ENCODE data around the gene SEMA5B.

The SEMA5B gene

GRCh38 chr3:122911901-122912300 is 115.7 kb downstream of the SEMA5B start:
- Histone ChIP-seq H3K4me3 (ENCODE audit: low read depth, low read length) (no peak overlapping the region), H3K36me3 (ENCODE audit: control insufficient read depth, insufficient read depth, low read length) (no peaks in the 10 kb centered on the region; the same call in 1 of the 2 replicates), H3K9me3 (ENCODE audit: control insufficient read depth, insufficient read depth, low read length) (no peaks in the 10 kb centered on the region), H3K4me1 (ENCODE audit: control insufficient read depth, insufficient read depth, low read length) (no peaks in the 10 kb centered on the region), H3K27me3 (ENCODE audit: control insufficient read depth, insufficient read depth, low read length) (no peaks in the 10 kb centered on the region; the same call in 1 of the 2 replicates), H3K9ac (ENCODE audit: low read depth, low read length) (no peak overlapping the region), H3K27ac (ENCODE audit: low read depth, low read length) (no peak overlapping the region)

GRCh38 chr3:122908251-122908650 is 119.3 kb downstream of the SEMA5B start:
- Histone ChIP-seq H3K4me3 (ENCODE audit: low read depth, low read length) (no peak overlapping the region), H3K27ac (ENCODE audit: low read depth, low read length) (no peak overlapping the region), H3K4me1 (ENCODE audit: control insufficient read depth, insufficient read depth, low read length) (no peaks in the 10 kb centered on the region), H3K9me3 (ENCODE audit: control insufficient read depth, insufficient read depth, low read length) (no peaks in the 10 kb centered on the region), H3K9ac (ENCODE audit: low read depth, low read length) (no peak overlapping the region), H3K36me3 (ENCODE audit: control insufficient read depth, insufficient read depth, low read length) (no peaks in the 10 kb centered on the region; the same call in 1 of the 2 replicates), H3K27me3 (ENCODE audit: control insufficient read depth, insufficient read depth, low read length) (no peaks in the 10 kb centered on the region; the same call in 1 of the 2 replicates)

- Histone ChIP-seq H3K36me3 (ENCODE audit: control insufficient read depth, insufficient read depth, low read length) (no peaks in the 10 kb centered on the region; the same call in 1 of the 2 replicates), H3K4me3 (ENCODE audit: low read depth, low read length) (no peak overlapping the region), H3K27ac (ENCODE audit: low read depth, low read length) (no peak overlapping the region), H3K9ac (ENCODE audit: low read depth, low read length) (no peak overlapping the region), H3K27me3 (ENCODE audit: control insufficient read depth, insufficient read depth, low read length) (no peaks in the 10 kb centered on the region), H3K4me1 (ENCODE audit: control insufficient read depth, insufficient read depth, low read length) (no peaks in the 10 kb centered on the region), H3K9me3 (ENCODE audit: control insufficient read depth, insufficient read depth, low read length) (no peaks in the 10 kb centered on the region)
Measured at GRCh38 chr3:122907471-122907870, 120.1 kb downstream of the SEMA5B start.

- Histone ChIP-seq H3K27ac (ENCODE audit: low read depth, low read length) (no peak overlapping the region), H3K9ac (ENCODE audit: low read depth, low read length) (no peak overlapping the region), H3K27me3 (ENCODE audit: control insufficient read depth, insufficient read depth, low read length) (no peaks in the 10 kb centered on the region), H3K4me3 (ENCODE audit: low read depth, low read length) (no peak overlapping the region), H3K36me3 (ENCODE audit: control insufficient read depth, insufficient read depth, low read length) (no peaks in the 10 kb centered on the region), H3K9me3 (ENCODE audit: control insufficient read depth, insufficient read depth, low read length) (no peaks in the 10 kb centered on the region), H3K4me1 (ENCODE audit: control insufficient read depth, insufficient read depth, low read length) (no peaks in the 10 kb centered on the region)
Measured at GRCh38 chr3:122903171-122903570, 124.4 kb downstream of the SEMA5B start.

GRCh38 chr3:122902326-122902725 is 125.2 kb downstream of the SEMA5B start:
- H3K4me3 ChIP-seq (ENCODE audit: low read depth, low read length): no peak overlapping the region
- H3K27me3 ChIP-seq (ENCODE audit: control insufficient read depth, insufficient read depth, low read length): no peaks in the 10 kb centered on the region
- no peaks in the 10 kb centered on the region for H3K4me1 ChIP-seq (ENCODE audit: control insufficient read depth, insufficient read depth, low read length)
- H3K9me3 ChIP-seq (ENCODE audit: control insufficient read depth, insufficient read depth, low read length): no peaks in the 10 kb centered on the region
- no peaks in the 10 kb centered on the region for H3K36me3 ChIP-seq (ENCODE audit: control insufficient read depth, insufficient read depth, low read length)
- H3K9ac ChIP-seq (ENCODE audit: low read depth, low read length): no peak overlapping the region
- H3K27ac ChIP-seq (ENCODE audit: low read depth, low read length): no peak overlapping the region

GRCh38 chr3:122898298-122898697 is 129.3 kb downstream of the SEMA5B start:
- Histone ChIP-seq H3K4me1 (ENCODE audit: control insufficient read depth, insufficient read depth, low read length) (peaks cover 16% of the 10 kb centered on the region), H3K9me3 (ENCODE audit: control insufficient read depth, insufficient read depth, low read length) (no peaks in the 10 kb centered on the region), H3K9ac (ENCODE audit: low read depth, low read length) (no peak overlapping the region), H3K27me3 (ENCODE audit: control insufficient read depth, insufficient read depth, low read length) (peaks cover 15% of the 10 kb centered on the region), H3K27ac (ENCODE audit: low read depth, low read length) (no peak overlapping the region), H3K36me3 (ENCODE audit: control insufficient read depth, insufficient read depth, low read length) (no peaks in the 10 kb centered on the region), H3K4me3 (ENCODE audit: low read depth, low read length) (no peak overlapping the region)

- Histone ChIP-seq H3K9me3 (ENCODE audit: control insufficient read depth, insufficient read depth, low read length) (no peaks in the 10 kb centered on the region), H3K4me3 (ENCODE audit: low read depth, low read length) (no peak overlapping the region), H3K36me3 (ENCODE audit: control insufficient read depth, insufficient read depth, low read length) (no peaks in the 10 kb centered on the region), H3K27me3 (ENCODE audit: control insufficient read depth, insufficient read depth, low read length) (peaks cover 15% of the 10 kb centered on the region), H3K4me1 (ENCODE audit: control insufficient read depth, insufficient read depth, low read length) (peaks cover 31% of the 10 kb centered on the region), H3K9ac (ENCODE audit: low read depth, low read length) (no peak overlapping the region), H3K27ac (ENCODE audit: low read depth, low read length) (peak overlapping the region; percentile 10)
Measured at GRCh38 chr3:122893754-122894668, 133.6 kb downstream of the SEMA5B start.

GRCh38 chr3:122893282-122893681 is 134.3 kb downstream of the SEMA5B start:
- peaks cover 31% of the 10 kb centered on the region for H3K4me1 ChIP-seq (ENCODE audit: control insufficient read depth, insufficient read depth, low read length)
- no peak overlapping the region for H3K27ac ChIP-seq (ENCODE audit: low read depth, low read length)
- H3K36me3 ChIP-seq (ENCODE audit: control insufficient read depth, insufficient read depth, low read length): no peaks in the 10 kb centered on the region
- no peaks in the 10 kb centered on the region for H3K9me3 ChIP-seq (ENCODE audit: control insufficient read depth, insufficient read depth, low read length)
- no peak overlapping the region for H3K9ac ChIP-seq (ENCODE audit: low read depth, low read length)
- H3K27me3 ChIP-seq (ENCODE audit: control insufficient read depth, insufficient read depth, low read length): peaks cover 15% of the 10 kb centered on the region
- H3K4me3 ChIP-seq (ENCODE audit: low read depth, low read length): no peak overlapping the region

- H3K9ac ChIP-seq (ENCODE audit: low read depth, low read length): no peak overlapping the region
- no peaks in the 10 kb centered on the region for H3K36me3 ChIP-seq (ENCODE audit: control insufficient read depth, insufficient read depth, low read length)
- H3K4me1 ChIP-seq (ENCODE audit: control insufficient read depth, insufficient read depth, low read length): peaks cover 31% of the 10 kb centered on the region
- H3K27me3 ChIP-seq (ENCODE audit: control insufficient read depth, insufficient read depth, low read length): peaks cover 15% of the 10 kb centered on the region
- H3K9me3 ChIP-seq (ENCODE audit: control insufficient read depth, insufficient read depth, low read length): no peaks in the 10 kb centered on the region
- H3K4me3 ChIP-seq (ENCODE audit: low read depth, low read length): no peak overlapping the region
- H3K27ac ChIP-seq (ENCODE audit: low read depth, low read length): no peak overlapping the region
Measured at GRCh38 chr3:122892118-122892960, 135.2 kb downstream of the SEMA5B start.

GRCh38 chr3:122890720-122891220 is 136.8 kb downstream of the SEMA5B start:
- Histone ChIP-seq H3K27ac (ENCODE audit: low read depth, low read length) (peak overlapping the region; percentile 46), H3K4me1 (ENCODE audit: control insufficient read depth, insufficient read depth, low read length) (peaks cover 31% of the 10 kb centered on the region), H3K36me3 (ENCODE audit: control insufficient read depth, insufficient read depth, low read length) (no peaks in the 10 kb centered on the region), H3K9me3 (ENCODE audit: control insufficient read depth, insufficient read depth, low read length) (no peaks in the 10 kb centered on the region), H3K4me3 (ENCODE audit: low read depth, low read length) (no peak overlapping the region), H3K27me3 (ENCODE audit: control insufficient read depth, insufficient read depth, low read length) (peaks cover 15% of the 10 kb centered on the region), H3K9ac (ENCODE audit: low read depth, low read length) (no peak overlapping the region)

Measured in HUES48 (cell line).